ENCODE data around the gene FAM32A.

Gene FAM32A

DNA sequence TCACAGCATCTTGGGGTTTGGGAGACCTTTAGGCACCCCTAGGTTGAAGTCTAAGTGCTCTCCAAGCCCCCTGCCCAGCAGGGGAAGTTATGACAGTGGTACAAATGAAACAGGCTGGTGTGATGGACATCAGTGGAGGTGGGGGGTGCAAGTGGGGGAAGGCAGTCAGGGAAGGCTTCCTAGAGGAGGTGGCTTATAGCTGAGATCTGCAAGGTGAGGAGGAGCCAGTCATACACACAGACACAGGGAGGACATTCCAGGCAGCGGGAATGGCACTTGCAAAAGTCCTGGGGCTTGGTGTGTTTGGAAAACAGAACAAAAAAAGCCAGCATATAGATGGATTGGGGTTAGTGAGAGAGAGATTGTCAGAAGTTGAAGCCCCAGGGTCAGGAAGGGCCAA lies 30.1 kb upstream of the FAM32A start:
- TF ChIP-seq, protein P1, sequence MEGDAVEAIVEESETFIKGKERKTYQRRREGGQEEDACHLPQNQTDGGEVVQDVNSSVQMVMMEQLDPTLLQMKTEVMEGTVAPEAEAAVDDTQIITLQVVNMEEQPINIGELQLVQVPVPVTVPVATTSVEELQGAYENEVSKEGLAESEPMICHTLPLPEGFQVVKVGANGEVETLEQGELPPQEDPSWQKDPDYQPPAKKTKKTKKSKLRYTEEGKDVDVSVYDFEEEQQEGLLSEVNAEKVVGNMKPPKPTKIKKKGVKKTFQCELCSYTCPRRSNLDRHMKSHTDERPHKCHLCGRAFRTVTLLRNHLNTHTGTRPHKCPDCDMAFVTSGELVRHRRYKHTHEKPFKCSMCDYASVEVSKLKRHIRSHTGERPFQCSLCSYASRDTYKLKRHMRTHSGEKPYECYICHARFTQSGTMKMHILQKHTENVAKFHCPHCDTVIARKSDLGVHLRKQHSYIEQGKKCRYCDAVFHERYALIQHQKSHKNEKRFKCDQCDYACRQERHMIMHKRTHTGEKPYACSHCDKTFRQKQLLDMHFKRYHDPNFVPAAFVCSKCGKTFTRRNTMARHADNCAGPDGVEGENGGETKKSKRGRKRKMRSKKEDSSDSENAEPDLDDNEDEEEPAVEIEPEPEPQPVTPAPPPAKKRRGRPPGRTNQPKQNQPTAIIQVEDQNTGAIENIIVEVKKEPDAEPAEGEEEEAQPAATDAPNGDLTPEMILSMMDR (IDR thresholded peaks at IDR 0.05) = no peak
- H3K4me3 ChIP-seq = no peak overlapping the region
- H3K27ac ChIP-seq = no peak overlapping the region
- no peak for DNase-seq (ENCODE audit: low spot score)

DNA sequence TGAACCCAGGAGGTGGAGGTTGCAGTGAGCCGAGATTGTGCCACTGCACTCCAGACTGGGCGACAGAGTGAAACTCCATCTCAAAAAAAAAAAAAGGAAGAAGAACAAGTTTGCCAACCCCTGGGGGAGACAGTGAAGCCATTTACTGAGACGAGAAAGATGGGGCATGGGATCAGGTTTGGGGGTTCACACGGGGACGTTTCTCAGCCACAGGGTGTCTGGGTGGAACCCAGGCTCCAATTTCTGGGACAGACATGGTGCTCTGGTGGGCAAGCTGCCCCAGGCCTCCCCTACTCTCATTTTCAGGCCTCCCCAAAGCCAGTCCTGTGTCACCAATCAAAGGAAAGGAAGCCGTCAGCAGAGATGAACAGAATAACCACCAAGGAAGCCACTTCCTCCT lies 28.3 kb upstream of the FAM32A start:
- Histone ChIP-seq H3K4me3 (no peak overlapping the region), H3K27ac (no peak overlapping the region)
- TF ChIP-seq, protein P1 (IDR thresholded peaks at IDR 0.05) = no peak
- DNase-seq (ENCODE audit: low spot score) = no peak

DNA sequence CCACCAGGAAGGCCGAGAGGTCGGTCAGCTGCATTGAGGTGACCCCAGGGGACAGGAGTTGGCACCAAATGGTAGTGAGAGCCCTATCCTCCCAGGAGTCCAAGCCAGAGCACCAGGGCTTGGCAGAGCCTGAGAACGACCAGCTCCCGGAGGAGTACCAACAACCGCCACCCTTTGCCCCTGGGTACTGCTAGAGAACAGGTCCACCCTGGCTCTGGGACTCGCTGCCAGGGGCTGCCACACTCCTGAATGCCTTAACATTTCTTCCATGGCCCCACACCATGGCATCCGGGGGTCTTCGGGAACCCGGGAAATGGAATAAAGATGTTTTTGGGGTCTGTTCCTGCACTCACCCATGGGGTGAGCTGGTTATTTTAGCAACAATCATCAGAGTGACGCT lies 27.6 kb upstream of the FAM32A start:
- Histone ChIP-seq H3K4me3 (no peak overlapping the region), H3K27ac (no peak overlapping the region)
- TF ChIP-seq, protein P1 (IDR thresholded peaks at IDR 0.05) = no peak
- DNase-seq (ENCODE audit: low spot score) = no peak

DNA sequence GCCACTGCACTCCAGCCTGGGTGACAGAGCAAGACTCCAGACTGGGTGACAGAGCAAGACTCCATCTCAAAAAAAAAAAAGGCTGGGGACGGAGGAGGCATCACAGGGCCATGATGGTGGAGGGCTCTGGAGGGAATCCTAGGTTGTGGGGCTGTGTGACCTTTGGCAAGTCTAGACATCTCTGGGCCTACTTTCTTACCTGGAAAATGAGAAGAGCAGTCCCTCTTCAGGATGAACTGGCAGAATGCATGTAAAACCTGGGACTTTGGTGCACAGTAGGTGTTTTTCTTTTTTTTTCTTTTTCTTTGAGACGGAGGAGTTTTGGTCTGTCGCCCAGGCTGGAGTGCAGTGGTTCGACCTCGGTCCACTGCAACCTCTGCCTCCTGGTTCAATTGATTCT lies 25.6 kb upstream of the FAM32A start:
- no peak overlapping the region for H3K4me3 ChIP-seq
- DNase-seq (ENCODE audit: low spot score) = no peak
- TF ChIP-seq, protein P1 (IDR thresholded peaks at IDR 0.05) = no peak

DNA sequence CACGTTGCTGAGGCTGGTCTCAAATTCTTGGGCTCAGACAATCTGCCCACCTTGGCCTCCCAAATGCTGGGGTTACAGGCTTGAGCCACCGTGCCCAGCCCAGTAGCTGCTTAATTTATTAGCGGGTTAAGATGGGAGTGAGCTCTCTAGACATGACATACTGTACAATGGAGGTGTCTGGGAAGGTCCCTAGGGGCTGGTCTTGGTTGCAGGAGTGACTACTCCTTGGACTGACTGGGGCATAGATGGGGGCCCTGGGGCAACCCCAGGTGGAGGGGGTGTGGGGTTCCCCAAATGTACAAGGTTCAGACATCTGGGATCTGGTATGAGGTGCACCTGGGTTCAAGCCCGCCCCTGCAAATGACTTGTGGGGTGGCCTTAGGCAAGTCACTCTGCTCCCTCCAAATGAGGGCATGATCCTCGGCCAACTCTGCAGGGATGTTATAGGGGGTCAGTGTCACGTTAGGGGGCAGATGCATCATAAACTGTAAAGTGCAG lies 24.7 kb upstream of the FAM32A start:
- TF ChIP-seq, protein P1 (IDR thresholded peaks at IDR 0.05) = no peak
- DNase-seq (ENCODE audit: low spot score) = no peak
- Histone ChIP-seq H3K27ac (no peak overlapping the region), H3K4me3 (no peak overlapping the region)

More for the DNA sequence above, 25.6 kb upstream of the FAM32A start:
- H3K27ac ChIP-seq = no peak overlapping the region

DNA sequence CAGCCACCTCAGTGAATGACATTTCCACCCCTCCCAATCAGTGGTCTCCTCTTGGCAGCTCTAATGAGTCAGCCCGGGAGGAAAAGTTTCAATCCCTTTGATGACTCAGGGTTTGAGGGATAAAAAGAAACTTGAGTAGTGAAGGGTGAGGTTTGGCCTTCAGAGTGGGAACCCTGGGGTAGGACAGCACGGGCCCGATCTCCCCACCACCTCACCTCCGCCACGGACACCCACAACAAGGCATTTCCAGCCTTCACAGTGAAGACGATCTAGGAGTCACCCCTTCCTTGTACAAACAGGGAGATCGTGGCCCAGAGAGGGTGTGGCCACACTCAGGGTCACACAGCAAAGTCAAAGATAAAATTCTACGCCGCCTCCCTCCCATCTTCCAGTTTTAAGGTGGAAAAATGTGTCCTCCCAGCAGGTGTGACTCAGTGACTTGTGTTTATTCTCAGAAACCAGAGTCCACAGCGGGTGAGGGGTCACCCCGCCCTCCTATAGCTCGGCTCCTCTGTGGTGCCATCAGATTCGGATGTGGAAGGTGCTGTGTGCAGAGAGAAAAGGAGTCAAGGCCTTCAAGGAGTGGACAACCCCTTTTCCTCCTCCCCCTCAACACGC lies 24.2 kb upstream of the FAM32A start:
- Histone ChIP-seq H3K4me3 (no peak overlapping the region), H3K27ac (no peak overlapping the region)
- TF ChIP-seq, protein P1 (IDR thresholded peaks at IDR 0.05) = no peak
- no peak for DNase-seq (ENCODE audit: low spot score)

DNA sequence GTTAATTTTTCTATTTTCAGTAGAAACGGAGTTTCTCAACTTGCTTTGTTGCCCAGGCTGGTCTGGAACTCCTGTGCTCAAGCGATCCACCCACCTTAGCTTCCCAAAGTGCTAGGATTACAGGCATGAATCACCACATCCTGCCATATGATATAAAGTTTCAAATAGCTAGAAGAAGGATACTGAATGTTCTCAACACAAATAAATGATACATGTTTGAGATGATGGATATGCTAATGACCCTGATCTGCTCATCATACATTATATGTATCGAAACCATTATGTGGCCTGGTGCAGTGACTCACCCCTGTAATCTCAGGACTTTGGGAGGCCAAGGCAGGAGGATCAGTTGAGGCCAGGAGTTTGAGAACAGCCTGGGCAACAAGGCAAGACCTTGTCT lies 23.4 kb upstream of the FAM32A start:
- no peak for DNase-seq (ENCODE audit: low spot score)
- H3K4me3 ChIP-seq = no peak overlapping the region
- TF ChIP-seq, protein P1 (IDR thresholded peaks at IDR 0.05) = no peak
- H3K27ac ChIP-seq = no peak overlapping the region
